Testis (tissue), 3 donors: Measurements from ENCODE around the gene TBX1. TPM values are rescaled to one million over a fixed set of nuclear protein-coding genes. Genes with fewer than 3 reads are reported as not detected.

ENCODE experiments used
- DNase-seq: peaks from one replicate; pipeline ENCODE4 v3.0.0-alpha.2; 2019
- H3K27ac ChIP-seq, 2 donors: fragments of 200-600 bp; sonication (generic); one replicate each; pipeline ENCODE4 v1.5.1; 2019
- H3K27me3 ChIP-seq: fragments of 200-600 bp; sonication (generic); one replicate; pipeline ENCODE4 v1.5.1; 2019
- H3K36me3 ChIP-seq: fragments of 200-600 bp; sonication (generic); one replicate; pipeline ENCODE4 v1.5.1; 2017; ENCODE audit warnings: low read depth; ENCODE audit errors: missing control alignments
- H3K4me1 ChIP-seq: fragments of 200-600 bp; sonication (generic); one replicate; pipeline ENCODE4 v1.5.1; 2019
- H3K4me3 ChIP-seq, 2 donors: fragments of 200-600 bp; sonication (generic); one replicate each; pipeline ENCODE4 v1.5.1; 2017 to 2019
- H3K9me3 ChIP-seq: fragments of 200-600 bp; sonication (generic); one replicate; pipeline ENCODE4 v1.5.1; 2017
- CTCF ChIP-seq, 3 experiments: fragments of 450-650 bp in 2 of 3; fragments of 200-600 bp in 1 of 3; sonication (generic) in 1 of 3; IDR thresholded peaks; one replicate each; pipeline ENCODE4 v1.5.1; 2016 to 2019; ENCODE audit warnings: antibody characterized with exemption in 3 of 3, mild to moderate bottlenecking in 2 of 3, moderate library complexity in 1 of 3
- POLR2A ChIP-seq: fragments of 450-650 bp; IDR thresholded peaks from one replicate; pipeline ENCODE4 v1.6.1; 2017; ENCODE audit warnings: antibody characterized with exemption, mild to moderate bottlenecking, moderate library complexity
- WGBS, 2 donors: methylation state at CpG; one replicate each; pipeline ENCODE4 v1.1.5; 2018; 5-methylcytosine and 5-hydroxymethylcytosine counted together
- intact Hi-C: fragments of 100-400 bp; cut with DNase I; formaldehyde crosslinking; loops from one replicate; pipeline ENCODE4 v1.15.1; 2023; ENCODE audit warnings: low total_unique reads
- polyA plus RNA-seq: library from polyadenylated mRNA; stranded (reverse); fragments of 350-450 nt; fragmentation: Illumina TruSeq; extraction: RNeasy Lipid Tissue Mini Kit (QIAGEN cat#74804); gene quantifications from one replicate; pipeline ENCODE4 v1.2.3, GENCODE V29; 2014; ENCODE audit warnings: low read depth, low replicate concordance; ENCODE audit not compliant: insufficient read depth
- total RNA-seq, 2 donors: library from RNA; depleted of rRNA; stranded (reverse); fragments of >200 nt; gene quantifications; one replicate each; pipeline ENCODE4 v1.2.3, GENCODE V29; 2016

Gene TBX1
- total and polyA plus RNA-seq, 3 donors from 2014 or later, result 18.1 to 43.4 (median 23.3) TPM

- Histone ChIP-seq H3K27ac (no peak overlapping the region), H3K9me3 (no peaks in the 10 kb centered on the region), H3K4me3 (no peak overlapping the region), H3K27me3 (no peaks in the 10 kb centered on the region), H3K36me3 (no peaks in the 10 kb centered on the region), H3K4me1 (peaks cover 28% of the 10 kb centered on the region)
- intact Hi-C loops, result no loop called here
- WGBS, 2 donors, result 91 to 97% methylated on average over 11 of the region's 11 CpGs
- peak; percentile 10 for DNase-seq
- TF ChIP-seq POLR2A, result no peak
- no peak for TF ChIP-seq CTCF (IDR thresholded peaks at IDR 0.05)
Measured at GRCh38 chr22:19812910-19813309, 52.3 kb downstream of the TBX1 start.

- DNase-seq, result no peak
- Histone ChIP-seq H3K36me3 (no peaks in the 10 kb centered on the region), H3K9me3 (no peaks in the 10 kb centered on the region), H3K4me1 (peaks cover 28% of the 10 kb centered on the region), H3K4me3 (no peak overlapping the region), H3K27me3 (no peaks in the 10 kb centered on the region), H3K27ac (no peak overlapping the region)
- TF ChIP-seq CTCF (IDR thresholded peaks at IDR 0.05), result no peak
- TF ChIP-seq POLR2A, result no peak
- intact Hi-C loops, result no loop called here
- 92 to 100% methylated on average over 3 to 5 of the region's 5 CpGs for WGBS, 2 donors
Measured at GRCh38 chr22:19814428-19814827, 53.9 kb downstream of the TBX1 start.

GRCh38 chr22:19815093-19815822, 54.7 kb downstream of the TBX1 start:
- Histone ChIP-seq H3K36me3 (no peaks in the 10 kb centered on the region), H3K4me1 (peaks cover 23% of the 10 kb centered on the region), H3K27me3 (no peaks in the 10 kb centered on the region), H3K9me3 (no peaks in the 10 kb centered on the region), H3K4me3 (no peak overlapping the region), H3K27ac (no peak overlapping the region)
- intact Hi-C loops, result no loop called here
- no peak for DNase-seq
- no peak for TF ChIP-seq POLR2A
- WGBS, 2 donors, result 92% methylated on average over 16 to 18 of the region's 18 CpGs

- WGBS, 2 donors, result 91 to 92% methylated on average over 16 of the region's 16 CpGs
- peak; percentile 1 for DNase-seq
Measured at GRCh38 chr22:19815823-19816290, 55.3 kb downstream of the TBX1 start.

More at GRCh38 chr22:19815823-19816290, 55.3 kb downstream of the TBX1 start:
- no peaks in the 10 kb centered on the region for H3K36me3 ChIP-seq
- no peaks in the 10 kb centered on the region for H3K9me3 ChIP-seq
- TF ChIP-seq POLR2A (no peak), CTCF (IDR thresholded peaks at IDR 0.05) (no peak)
- intact Hi-C loops, result no loop called here
- peaks cover 17% of the 10 kb centered on the region for H3K4me1 ChIP-seq
- no peaks in the 10 kb centered on the region for H3K27me3 ChIP-seq
- H3K4me3 ChIP-seq, result no peak overlapping the region
- H3K27ac ChIP-seq, result no peak overlapping the region
